Central memory CD8-positive, alpha-beta T cell (primary cell): Measurements from ENCODE around the gene RPH3AL.

Source experiments
- ATAC-seq: fragments of 150-1000 bp; cut with Tn5 transposase; replicated peaks from 2 replicates; pipeline ENCODE4 v1.10.0; 2022; ENCODE audit warnings: mild to moderate bottlenecking, moderate FRiP score, moderate number of reproducible peaks; ENCODE audit not compliant: poor library complexity, severe bottlenecking; ENCODE audit errors: extremely low read depth
- DNase-seq, 2 donors: peaks; one replicate each; pipeline ENCODE4 v3.0.0; 2021; ENCODE audit warnings: low spot score in 2 of 2
- H3K27ac Mint-ChIP-seq: one replicate; pipeline ENCODE4 v1.8.0; 2022; ENCODE audit warnings: low read depth, mild to moderate bottlenecking, moderate library complexity, mixed read lengths
- H3K27me3 Mint-ChIP-seq: one replicate; pipeline ENCODE4 v1.8.0; 2022; ENCODE audit warnings: mixed read lengths
- H3K36me3 Mint-ChIP-seq: one replicate; pipeline ENCODE4 v1.8.0; 2022; ENCODE audit warnings: mild to moderate bottlenecking, moderate library complexity, mixed read lengths; ENCODE audit not compliant: insufficient read depth
- H3K4me1 Mint-ChIP-seq: one replicate; pipeline ENCODE4 v1.8.0; 2022; ENCODE audit warnings: mixed read lengths
- H3K4me3 Mint-ChIP-seq: one replicate; pipeline ENCODE4 v1.8.0; 2022; ENCODE audit warnings: mild to moderate bottlenecking, moderate library complexity, mixed read lengths
- H3K9me3 Mint-ChIP-seq: one replicate; pipeline ENCODE4 v1.8.0; 2022; ENCODE audit warnings: mixed read lengths

The RPH3AL gene

DNA sequence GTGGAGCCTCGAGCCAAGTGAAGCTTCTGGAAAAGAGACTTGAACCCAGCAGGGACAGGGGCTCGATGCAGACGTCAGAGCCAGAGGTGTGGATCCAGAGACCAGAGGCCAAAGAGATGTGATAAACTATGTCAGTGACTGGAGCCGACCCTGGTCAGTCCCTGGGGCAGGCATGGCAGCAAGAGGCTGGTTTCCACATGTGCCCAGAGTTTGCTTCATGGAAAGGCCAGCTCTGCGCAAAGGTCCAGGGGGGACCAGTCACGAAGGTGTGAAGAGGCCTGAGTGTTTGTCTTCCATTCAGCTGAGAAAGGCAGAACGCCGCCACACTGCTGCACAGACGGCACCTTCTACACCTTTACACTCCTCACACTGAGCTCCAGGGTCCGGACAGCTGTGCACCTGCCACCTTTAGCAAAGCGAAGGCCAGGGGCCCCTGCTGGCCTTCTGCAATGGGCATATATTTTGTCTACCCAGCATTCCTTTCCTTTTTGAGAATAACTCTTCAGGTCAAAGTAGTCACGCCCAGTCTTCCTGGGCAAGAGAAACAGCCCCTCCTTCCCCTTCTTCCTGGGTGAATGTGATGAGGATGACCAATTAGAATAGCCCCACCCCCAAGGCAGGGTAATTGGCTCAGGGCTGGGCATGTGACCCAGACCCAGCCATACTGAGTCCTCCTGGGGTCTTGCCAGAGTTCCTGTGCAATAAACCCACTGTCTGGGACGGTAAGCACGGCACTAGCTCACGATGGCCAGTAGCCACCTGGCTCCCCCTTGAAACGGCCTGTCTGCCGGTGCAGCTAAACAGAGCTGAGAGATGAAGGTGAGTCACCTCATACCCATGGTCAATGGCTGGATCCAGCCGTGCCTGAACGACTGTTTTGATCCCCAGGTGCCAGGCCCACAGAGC is 2.3 kb upstream of the RPH3AL start:
- no peaks in the 10 kb centered on the region for H3K36me3 Mint-ChIP-seq
- no peak for DNase-seq
- no peak overlapping the region for H3K27ac Mint-ChIP-seq
- no peak overlapping the region for H3K4me3 Mint-ChIP-seq
- H3K27me3 Mint-ChIP-seq = no peaks in the 10 kb centered on the region
- H3K4me1 Mint-ChIP-seq = no peaks in the 10 kb centered on the region
- no peaks in the 10 kb centered on the region for H3K9me3 Mint-ChIP-seq
- no peak for ATAC-seq

DNA sequence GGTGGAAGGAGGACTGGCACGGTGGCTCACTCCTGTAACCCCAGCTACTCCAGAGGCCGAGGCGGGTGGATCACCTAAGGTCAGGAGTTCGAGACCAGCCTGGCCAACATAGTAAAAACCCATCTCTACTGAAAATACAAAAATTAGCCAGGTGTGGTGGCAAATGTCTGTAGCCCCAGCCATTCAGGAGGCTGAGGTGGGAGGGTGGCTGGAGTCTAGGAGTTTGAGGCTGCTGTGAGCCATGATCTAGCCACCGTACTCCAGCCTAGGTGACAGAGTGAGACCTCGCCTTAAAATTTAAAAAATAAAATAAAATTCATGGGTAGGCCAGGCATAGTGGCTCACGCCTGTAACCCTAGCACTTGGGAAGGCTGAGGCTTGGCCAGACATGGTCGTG is 1.2 kb upstream of the RPH3AL start:
- no peaks in the 10 kb centered on the region for H3K27me3 Mint-ChIP-seq
- no peaks in the 10 kb centered on the region for H3K4me1 Mint-ChIP-seq
- no peaks in the 10 kb centered on the region for H3K9me3 Mint-ChIP-seq
- DNase-seq (no peak), ATAC-seq (no peak)
- peaks cover 1% of the 10 kb centered on the region for H3K36me3 Mint-ChIP-seq
- H3K27ac Mint-ChIP-seq = no peak overlapping the region
- no peak overlapping the region for H3K4me3 Mint-ChIP-seq

DNA sequence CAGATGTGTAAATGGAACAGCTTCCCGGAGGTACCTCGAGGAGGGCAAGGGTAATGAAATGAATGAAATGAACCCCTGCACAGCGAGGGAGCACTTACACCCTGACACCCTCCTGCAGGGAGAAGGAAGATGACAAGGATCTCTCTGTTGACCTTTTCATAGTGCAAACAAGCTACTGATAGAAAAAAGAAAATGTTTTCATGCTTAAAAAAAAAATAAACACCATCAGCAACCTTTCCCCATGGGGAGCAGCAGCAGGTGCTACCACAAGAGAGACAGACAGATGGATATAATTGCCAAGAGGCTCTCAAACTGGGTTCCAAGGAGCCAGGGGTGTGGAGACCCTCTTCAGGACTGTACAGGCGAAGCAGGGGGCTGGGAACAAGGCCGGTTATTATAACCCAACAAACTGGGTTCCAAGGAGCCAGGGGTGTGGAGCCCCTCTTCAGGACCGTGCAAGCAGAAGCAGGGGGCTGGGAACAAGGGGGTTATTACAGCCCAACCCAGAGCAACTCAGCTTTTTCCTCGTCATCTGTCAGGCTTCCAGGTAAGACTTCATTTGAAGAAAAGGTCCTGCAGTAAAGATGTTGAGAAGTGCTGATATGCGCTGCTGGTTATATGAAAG is 718 bp upstream of the RPH3AL start:
- Mint-ChIP-seq H3K9me3 (no peaks in the 10 kb centered on the region), H3K27me3 (no peaks in the 10 kb centered on the region), H3K36me3 (peaks cover 1% of the 10 kb centered on the region), H3K4me3 (no peak overlapping the region), H3K4me1 (no peaks in the 10 kb centered on the region), H3K27ac (no peak overlapping the region)
- no peak for DNase-seq
- ATAC-seq = no peak

DNA sequence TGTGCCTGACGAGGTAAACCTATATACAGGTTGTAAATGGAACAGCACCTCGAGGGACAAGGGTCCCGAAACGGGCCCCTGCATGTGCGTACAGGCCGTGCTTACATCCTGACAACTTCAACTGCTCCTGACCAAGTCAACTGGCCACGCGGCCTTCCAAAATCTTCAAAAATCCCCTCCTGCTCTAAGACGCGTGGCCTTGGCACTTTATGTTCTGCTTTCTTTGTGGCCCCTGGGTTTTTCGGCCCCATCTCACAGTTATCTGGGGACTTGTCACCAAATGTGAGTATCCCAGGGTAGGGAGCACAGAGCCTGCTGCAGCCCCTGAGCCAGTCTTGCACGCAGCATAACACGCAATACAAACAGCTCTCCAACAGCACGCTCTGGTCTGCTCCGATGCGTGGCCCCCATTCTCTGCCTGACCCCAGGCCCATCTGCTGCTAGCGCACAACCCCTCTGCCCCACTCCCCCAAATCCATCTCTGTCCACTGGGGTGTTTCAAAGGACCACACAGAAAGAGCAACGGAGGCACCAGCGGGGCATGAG is 659 bp downstream of the RPH3AL start:
- DNase-seq = no peak
- ATAC-seq = no peak
- Mint-ChIP-seq H3K4me1 (no peaks in the 10 kb centered on the region), H3K9me3 (no peaks in the 10 kb centered on the region), H3K27ac (no peak overlapping the region), H3K36me3 (peaks cover 1% of the 10 kb centered on the region), H3K27me3 (no peaks in the 10 kb centered on the region), H3K4me3 (no peak overlapping the region)

DNA sequence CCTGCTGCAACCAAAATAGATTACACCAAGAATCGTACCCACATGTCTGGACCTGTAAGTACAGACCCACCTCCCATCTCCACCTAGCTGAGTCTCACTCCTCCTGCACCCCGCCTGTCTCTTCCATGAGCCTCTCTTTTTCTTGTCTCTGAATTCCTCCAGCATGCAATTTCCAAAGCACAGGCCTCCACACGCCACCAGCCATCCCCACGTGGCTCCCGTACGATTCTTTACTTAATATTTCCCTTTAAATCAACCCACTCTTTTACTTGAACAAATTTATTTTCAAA is 1.2 kb downstream of the RPH3AL start:
- ATAC-seq (no peak), DNase-seq (no peak)
- Mint-ChIP-seq H3K27ac (no peak overlapping the region), H3K9me3 (no peaks in the 10 kb centered on the region), H3K4me1 (no peaks in the 10 kb centered on the region), H3K4me3 (no peak overlapping the region), H3K27me3 (no peaks in the 10 kb centered on the region), H3K36me3 (peaks cover 1% of the 10 kb centered on the region)

DNA sequence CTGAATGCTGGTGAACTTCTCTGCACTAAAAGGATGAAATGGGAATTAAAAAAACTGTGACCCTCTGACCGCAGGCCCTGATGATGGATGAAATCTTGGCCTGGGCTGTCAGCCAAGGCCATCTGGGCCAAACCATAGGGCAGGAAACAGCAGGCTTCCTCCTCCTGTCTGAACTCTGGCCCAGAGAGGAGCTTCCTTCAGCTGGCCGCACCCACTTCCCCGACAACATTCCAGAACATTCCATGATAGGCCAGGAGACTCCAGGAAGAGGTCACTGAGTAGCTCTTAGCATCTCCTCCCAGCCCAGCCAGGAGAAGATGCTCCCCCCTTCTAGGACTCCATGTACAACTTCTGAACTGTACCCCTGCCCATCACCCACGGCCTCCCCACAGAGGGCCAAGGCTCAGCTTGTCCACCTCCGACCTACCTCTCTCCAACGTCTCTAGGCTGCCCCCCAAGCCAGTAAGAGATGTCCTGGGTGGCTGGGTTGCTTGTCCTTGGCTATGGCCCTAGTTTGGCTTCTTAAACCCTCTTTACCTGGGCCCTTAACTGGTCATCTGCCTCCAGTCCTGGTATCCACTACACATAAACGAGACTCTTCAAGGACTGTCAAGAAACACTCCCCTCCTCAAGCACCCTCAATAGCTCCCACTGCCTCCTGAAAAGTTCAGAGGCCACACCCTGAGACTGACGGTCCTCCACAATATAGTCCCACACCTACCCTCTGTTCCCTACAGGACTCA is 1.7 kb downstream of the RPH3AL start:
- DNase-seq (no peak), ATAC-seq (no peak)
- no peaks in the 10 kb centered on the region for H3K4me1 Mint-ChIP-seq
- H3K36me3 Mint-ChIP-seq = peaks cover 1% of the 10 kb centered on the region
- no peak overlapping the region for H3K27ac Mint-ChIP-seq
- H3K4me3 Mint-ChIP-seq = no peak overlapping the region
- no peaks in the 10 kb centered on the region for H3K9me3 Mint-ChIP-seq
- no peaks in the 10 kb centered on the region for H3K27me3 Mint-ChIP-seq

DNA sequence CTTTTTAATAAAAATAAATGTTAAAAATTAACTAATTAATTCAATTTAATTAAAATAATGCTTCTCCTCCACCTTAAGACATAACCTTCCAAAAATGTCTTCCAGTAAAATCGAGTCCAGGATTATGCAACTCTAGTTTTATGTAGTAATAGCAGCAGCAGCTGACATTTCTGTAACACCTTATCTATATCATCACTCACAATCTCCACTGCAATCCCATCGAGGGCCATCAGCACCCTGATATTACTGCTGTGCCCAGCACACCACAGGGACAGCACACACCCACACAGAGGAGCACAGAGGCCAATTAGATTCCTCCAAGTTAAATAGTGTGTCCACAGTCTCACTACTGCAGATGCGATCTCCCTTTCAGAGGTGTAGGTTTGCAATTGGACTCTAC is 2.9 kb downstream of the RPH3AL start:
- ATAC-seq (no peak), DNase-seq (no peak)
- H3K27ac Mint-ChIP-seq = no peak overlapping the region
- H3K4me1 Mint-ChIP-seq = no peaks in the 10 kb centered on the region
- no peak overlapping the region for H3K4me3 Mint-ChIP-seq
- H3K27me3 Mint-ChIP-seq = no peaks in the 10 kb centered on the region
- H3K36me3 Mint-ChIP-seq = peaks cover 1% of the 10 kb centered on the region
- H3K9me3 Mint-ChIP-seq = no peaks in the 10 kb centered on the region

DNA sequence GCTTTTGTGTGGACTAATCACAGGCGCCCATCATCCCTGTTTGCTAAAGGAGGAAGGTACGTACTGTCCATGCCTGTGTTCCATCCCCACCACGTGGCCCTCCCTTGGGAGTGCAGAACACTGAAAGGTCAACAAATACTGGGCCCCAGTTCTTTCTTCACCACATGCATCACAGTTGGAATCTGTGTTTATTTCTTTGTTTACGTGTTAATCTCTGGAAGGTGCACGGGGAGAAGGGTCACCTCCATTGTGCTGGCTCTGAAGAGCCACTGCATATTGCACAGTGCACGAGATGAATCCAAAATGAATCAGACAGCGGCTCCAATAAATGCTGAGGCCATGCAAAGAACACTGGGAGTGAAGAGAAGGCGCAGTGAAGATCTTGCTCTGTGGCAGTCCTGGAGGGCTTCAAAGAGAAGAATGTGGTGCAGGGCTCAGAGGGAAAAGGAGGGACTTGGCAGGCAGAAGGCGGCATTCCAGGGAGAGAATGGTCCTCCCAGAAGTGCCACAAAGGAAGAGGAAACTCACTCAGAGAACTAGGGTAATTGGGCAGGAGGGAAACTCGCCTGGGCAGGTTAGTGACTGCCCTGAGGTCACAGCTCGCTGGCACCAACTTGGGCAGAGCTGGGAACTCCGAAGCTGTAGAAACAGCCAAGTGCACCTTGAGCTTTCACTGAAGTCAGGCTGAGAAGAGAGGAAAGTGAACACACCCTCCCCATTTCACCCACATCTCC is 3.7 kb downstream of the RPH3AL start:
- Mint-ChIP-seq H3K36me3 (peaks cover 1% of the 10 kb centered on the region), H3K27ac (no peak overlapping the region), H3K4me3 (no peak overlapping the region), H3K9me3 (peaks cover 6% of the 10 kb centered on the region), H3K4me1 (no peaks in the 10 kb centered on the region), H3K27me3 (no peaks in the 10 kb centered on the region)
- DNase-seq (no peak), ATAC-seq (no peak)

DNA sequence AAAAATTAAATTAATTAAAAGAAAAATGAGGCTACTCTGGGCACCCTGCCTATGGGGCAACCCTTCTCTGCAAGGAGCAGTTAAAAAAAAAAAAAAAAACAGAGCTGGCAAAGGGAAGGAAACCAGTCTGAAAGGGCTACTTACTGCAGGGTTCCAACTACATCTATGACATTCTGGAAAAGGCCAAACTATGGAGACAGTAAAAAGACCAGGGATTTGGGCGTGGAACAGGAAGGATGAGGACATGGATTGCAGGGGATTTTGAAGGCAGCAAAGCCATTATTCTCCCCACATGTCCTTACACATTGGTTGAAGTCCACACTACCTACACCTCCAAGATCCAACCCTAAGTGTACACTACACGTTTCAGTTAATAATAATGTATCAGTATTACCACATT is 4.6 kb downstream of the RPH3AL start:
- H3K36me3 Mint-ChIP-seq = peaks cover 1% of the 10 kb centered on the region
- no peaks in the 10 kb centered on the region for H3K4me1 Mint-ChIP-seq
- peaks cover 6% of the 10 kb centered on the region for H3K9me3 Mint-ChIP-seq
- ATAC-seq (no peak), DNase-seq (no peak)
- no peak overlapping the region for H3K27ac Mint-ChIP-seq
- no peak overlapping the region for H3K4me3 Mint-ChIP-seq
- no peaks in the 10 kb centered on the region for H3K27me3 Mint-ChIP-seq

DNA sequence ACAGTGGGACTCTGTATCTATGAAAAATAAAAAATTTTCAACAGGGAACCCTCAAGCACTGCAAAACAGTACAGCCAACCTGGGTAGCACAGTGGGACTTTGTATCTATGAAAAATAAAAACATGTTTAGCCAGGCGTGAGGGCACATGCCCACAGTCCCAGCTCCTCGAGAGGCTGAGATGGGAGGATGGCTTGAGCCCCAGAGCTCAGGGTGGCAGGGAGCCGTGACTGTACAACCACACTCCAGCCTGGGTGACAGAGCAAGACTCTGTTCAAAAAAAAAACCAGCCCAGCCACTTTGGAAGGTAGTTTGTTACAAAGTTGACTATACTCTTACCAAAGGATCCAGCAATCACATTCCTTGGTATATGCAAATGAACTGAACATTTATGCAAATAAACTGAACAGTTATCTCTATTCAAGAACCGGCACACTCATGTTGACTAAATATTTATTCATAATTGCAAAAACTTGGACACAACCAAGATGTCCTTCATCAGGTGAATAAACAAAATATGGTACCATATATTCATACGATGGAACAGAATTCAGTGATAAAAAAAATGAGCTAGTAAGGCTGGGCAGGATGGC is 5.2 kb downstream of the RPH3AL start:
- Mint-ChIP-seq H3K27me3 (no peaks in the 10 kb centered on the region), H3K4me1 (no peaks in the 10 kb centered on the region), H3K4me3 (no peak overlapping the region), H3K36me3 (peaks cover 1% of the 10 kb centered on the region), H3K9me3 (peaks cover 6% of the 10 kb centered on the region), H3K27ac (no peak overlapping the region)
- DNase-seq (no peak), ATAC-seq (no peak)

DNA sequence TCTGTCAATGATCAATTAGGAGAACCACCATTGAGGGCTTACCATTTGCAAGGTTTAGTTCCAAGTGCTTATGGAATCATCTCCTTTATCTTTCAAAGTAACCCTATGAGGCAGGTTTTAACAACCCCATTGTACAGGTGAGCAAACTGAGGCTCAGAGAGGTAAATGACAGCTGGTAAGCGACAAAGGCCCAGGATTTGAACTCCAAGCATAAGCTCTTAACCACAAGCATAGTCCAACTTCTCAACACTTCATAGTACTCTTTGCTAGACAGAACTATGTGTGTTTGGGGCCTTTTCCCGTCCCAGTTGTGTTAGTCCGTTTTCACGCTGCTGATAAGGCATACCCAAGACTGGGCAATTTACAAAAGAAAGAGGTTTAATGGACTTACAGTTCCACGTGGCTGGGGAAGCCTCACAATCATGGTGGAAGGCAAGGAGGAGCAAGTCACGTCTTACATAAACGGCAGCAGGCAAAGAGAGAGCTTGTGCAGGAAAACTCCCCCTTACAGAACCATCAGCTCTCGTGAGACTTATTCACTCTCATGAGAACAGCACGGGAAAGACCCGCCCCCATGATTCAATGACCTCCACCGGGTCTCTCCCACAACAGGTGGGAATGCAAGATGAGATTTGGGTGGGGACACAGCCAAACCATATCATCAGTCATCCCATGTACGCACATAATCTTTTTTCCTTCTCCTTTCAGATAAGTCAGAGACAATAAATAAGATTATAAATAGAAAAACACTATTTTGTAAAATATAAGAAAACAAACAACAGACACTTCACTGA is 6.4 kb downstream of the RPH3AL start:
- Mint-ChIP-seq H3K27ac (no peak overlapping the region), H3K9me3 (peaks cover 6% of the 10 kb centered on the region), H3K36me3 (peaks cover 1% of the 10 kb centered on the region), H3K4me1 (no peaks in the 10 kb centered on the region), H3K4me3 (no peak overlapping the region), H3K27me3 (no peaks in the 10 kb centered on the region)
- DNase-seq = no peak
- ATAC-seq = no peak
